Right atrium auricular region (tissue), 2 donors: Measurements from ENCODE around the gene RAD50. TPM values are rescaled to one million over a fixed set of nuclear protein-coding genes. Genes with fewer than 3 reads are reported as not detected.

Experiments used
- DNase-seq: peaks from one replicate; pipeline ENCODE4 v3.0.0-alpha.2; 2019; ENCODE audit warnings: low spot score
- H3K27ac ChIP-seq, 2 donors: fragments of 200-600 bp; sonication (generic); 1 replicate in 1 of 2; 2 replicates in 1 of 2; pipeline ENCODE4 v1.5.1; 2016 to 2019
- H3K27me3 ChIP-seq, 2 donors: fragments of 200-600 bp; sonication (generic); one replicate each; pipeline versions ENCODE4 v1.5.1 to v1.6.0; 2017 to 2019
- H3K36me3 ChIP-seq: fragments of 200-600 bp; sonication (generic); one replicate; pipeline ENCODE4 v1.5.1; 2016
- H3K4me1 ChIP-seq, 2 donors: fragments of 200-600 bp; sonication (generic); one replicate each; pipeline versions ENCODE4 v1.5.1 to v1.6.0; 2017 to 2019
- H3K4me3 ChIP-seq, 2 donors: fragments of 200-600 bp; sonication (generic); 1 replicate in 1 of 2; 2 replicates in 1 of 2; pipeline ENCODE4 v1.5.1; 2017 to 2019; ENCODE audit warnings: mild to moderate bottlenecking in 1 of 2, moderate library complexity in 1 of 2
- H3K9me3 ChIP-seq, 2 donors: fragments of 200-600 bp; sonication (generic); one replicate each; pipeline ENCODE4 v1.5.1; 2019
- CTCF ChIP-seq, 2 donors: fragments of 200-600 bp; sonication (generic); IDR thresholded peaks; one replicate each; pipeline ENCODE4 v1.5.1; 2019; ENCODE audit warnings: antibody characterized with exemption in 2 of 2
- total RNA-seq, 2 donors: library from RNA; depleted of rRNA; stranded (reverse); fragments of >200 nt; gene quantifications; one replicate each; pipeline ENCODE4 v1.1.0, GENCODE V29; 2016

Gene RAD50
- total RNA-seq, 2 donors from 2014 or later = 11.5 to 18.6 TPM

- peak in 1 of 2 donors; percentile 1 for TF ChIP-seq CTCF (IDR thresholded peaks at IDR 0.05)
- no peaks in the 10 kb centered on the region for H3K36me3 ChIP-seq
- H3K4me3 ChIP-seq = no peak overlapping the region
These were observed 29.7 kb upstream of the RAD50 start for GRCh38 chr5:132526974-132527564.

GRCh38 chr5:132528021-132528420 lies 28.8 kb upstream of the RAD50 start:
- no peaks in the 10 kb centered on the region for H3K27me3 ChIP-seq
- no peak for DNase-seq
- H3K4me3 ChIP-seq = no peak overlapping the region
- no peaks in the 10 kb centered on the region for H3K36me3 ChIP-seq
- no peaks in the 10 kb centered on the region for H3K9me3 ChIP-seq
- H3K4me1 ChIP-seq = peaks cover 0 to 6% of the 10 kb centered on the region in 2 donors
- TF ChIP-seq CTCF (IDR thresholded peaks at IDR 0.05) = no peak
- no peak overlapping the region for H3K27ac ChIP-seq

More at GRCh38 chr5:132526974-132527564, 29.7 kb upstream of the RAD50 start:
- Histone ChIP-seq H3K27ac (no peak overlapping the region), H3K27me3 (no peaks in the 10 kb centered on the region), H3K4me1 (peaks cover 0 to 6% of the 10 kb centered on the region in 2 donors), H3K9me3 (no peaks in the 10 kb centered on the region)
- no peak for DNase-seq

- no peaks in the 10 kb centered on the region for H3K27me3 ChIP-seq
These were observed 27.7 kb upstream of the RAD50 start for GRCh38 chr5:132528866-132529634.

GRCh38 chr5:132530946-132531345 lies 25.8 kb upstream of the RAD50 start:
- Histone ChIP-seq H3K4me3 (no peak overlapping the region), H3K4me1 (peaks cover 0 to 6% of the 10 kb centered on the region in 2 donors), H3K27me3 (no peaks in the 10 kb centered on the region), H3K27ac (no peak overlapping the region), H3K36me3 (no peaks in the 10 kb centered on the region), H3K9me3 (no peaks in the 10 kb centered on the region)
- no peak for TF ChIP-seq CTCF (IDR thresholded peaks at IDR 0.05)
- no peak for DNase-seq

More at GRCh38 chr5:132528866-132529634, 27.7 kb upstream of the RAD50 start:
- Histone ChIP-seq H3K4me1 (peaks cover 0 to 6% of the 10 kb centered on the region in 2 donors), H3K36me3 (no peaks in the 10 kb centered on the region), H3K9me3 (no peaks in the 10 kb centered on the region), H3K27ac (no peak overlapping the region), H3K4me3 (no peak overlapping the region)
- DNase-seq = no peak
- no peak for TF ChIP-seq CTCF (IDR thresholded peaks at IDR 0.05)

- Histone ChIP-seq H3K9me3 (no peaks in the 10 kb centered on the region), H3K27ac (no peak overlapping the region), H3K4me1 (no peaks in the 10 kb centered on the region), H3K4me3 (no peak overlapping the region), H3K36me3 (no peaks in the 10 kb centered on the region), H3K27me3 (no peaks in the 10 kb centered on the region)
- no peak for DNase-seq
- TF ChIP-seq CTCF (IDR thresholded peaks at IDR 0.05) = no peak
These were observed 17.1 kb upstream of the RAD50 start for GRCh38 chr5:132539716-132540115.
